ENCODE data around the gene C20orf141.

Gene C20orf141

GRCh38 chr20:2771631-2772080 lies 43.1 kb upstream of the C20orf141 start:
- Histone ChIP-seq H3K27ac (ENCODE audit: low read depth, low read length, poor library complexity, severe bottlenecking) (no peak overlapping the region), H3K4me1 (ENCODE audit: insufficient read depth, low read length, severe bottlenecking) (no peaks in the 10 kb centered on the region), H3K9me2 (ENCODE audit: low read depth, low read length) (no peaks in the 10 kb centered on the region), H3K9me3 (ENCODE audit: low read length) (no peaks in the 10 kb centered on the region), H2AFZ (ENCODE audit: low read length) (no peak overlapping the region), H4K20me1 (ENCODE audit: insufficient read depth, low read length) (no peaks in the 10 kb centered on the region), H3K4me2 (ENCODE audit: low read length) (no peak overlapping the region), H3K79me2 (ENCODE audit: insufficient read depth, low read length) (no peaks in the 10 kb centered on the region), H3K36me3 (ENCODE audit: insufficient read depth, low read length) (no peaks in the 10 kb centered on the region), H3F3A (ENCODE audit: insufficient read depth, low read length) (no peaks in the 10 kb centered on the region), H3K27me3 (ENCODE audit: insufficient read depth, low read length) (peaks cover 3% of the 10 kb centered on the region; the same call in 1 of the 2 replicates), H3K9ac (ENCODE audit: low read length) (no peak overlapping the region), H3K4me3 (ENCODE audit: low read depth, low read length, poor library complexity, severe bottlenecking) (no peak overlapping the region)
- TF ChIP-seq CTCF (IDR thresholded peaks at IDR 0.05; ENCODE audit: low read length) (no peak), EZH2 (IDR thresholded peaks at IDR 0.05; ENCODE audit: borderline replicate concordance, low read length) (no peak)

GRCh38 chr20:2773812-2774211 lies 41.0 kb upstream of the C20orf141 start:
- no peaks in the 10 kb centered on the region for H3F3A ChIP-seq (ENCODE audit: insufficient read depth, low read length)
- no peaks in the 10 kb centered on the region for H3K9me2 ChIP-seq (ENCODE audit: low read depth, low read length)
- H3K9ac ChIP-seq (ENCODE audit: low read length), result no peak overlapping the region
- TF ChIP-seq CTCF (IDR thresholded peaks at IDR 0.05; ENCODE audit: low read length) (no peak), EZH2 (IDR thresholded peaks at IDR 0.05; ENCODE audit: borderline replicate concordance, low read length) (no peak)
- H3K79me2 ChIP-seq (ENCODE audit: insufficient read depth, low read length), result no peaks in the 10 kb centered on the region
- no peak overlapping the region for H3K4me3 ChIP-seq (ENCODE audit: low read depth, low read length, poor library complexity, severe bottlenecking)
- no peaks in the 10 kb centered on the region for H4K20me1 ChIP-seq (ENCODE audit: insufficient read depth, low read length)
- no peak overlapping the region for H3K4me2 ChIP-seq (ENCODE audit: low read length)
- no peaks in the 10 kb centered on the region for H3K27me3 ChIP-seq (ENCODE audit: insufficient read depth, low read length)
- H3K27ac ChIP-seq (ENCODE audit: low read depth, low read length, poor library complexity, severe bottlenecking), result no peak overlapping the region
- H3K4me1 ChIP-seq (ENCODE audit: insufficient read depth, low read length, severe bottlenecking), result no peaks in the 10 kb centered on the region
- no peaks in the 10 kb centered on the region for H3K9me3 ChIP-seq (ENCODE audit: low read length)
- H3K36me3 ChIP-seq (ENCODE audit: insufficient read depth, low read length), result no peaks in the 10 kb centered on the region
- no peak overlapping the region for H2AFZ ChIP-seq (ENCODE audit: low read length)

DNA sequence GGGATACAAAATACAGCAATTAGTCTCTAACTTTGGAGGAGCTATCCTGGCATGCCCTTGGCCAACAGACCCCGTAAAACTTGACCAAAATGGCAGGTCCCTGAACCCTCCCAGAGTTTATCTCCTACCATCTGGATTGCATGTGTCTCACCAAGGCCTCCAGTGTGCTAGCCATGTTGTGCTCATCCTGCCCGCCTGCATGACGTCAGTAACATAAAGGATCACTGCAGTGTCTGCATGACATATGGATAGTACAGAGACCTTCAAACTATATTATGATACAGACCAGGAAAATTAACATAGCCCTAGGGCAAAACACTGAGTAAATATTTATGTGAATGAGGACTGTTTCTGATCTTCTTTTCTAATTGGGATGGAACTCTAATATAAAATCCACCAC lies 39.6 kb upstream of the C20orf141 start:
- Histone ChIP-seq H3F3A (ENCODE audit: insufficient read depth, low read length) (no peaks in the 10 kb centered on the region), H3K9me3 (ENCODE audit: low read length) (no peaks in the 10 kb centered on the region), H2AFZ (ENCODE audit: low read length) (no peak overlapping the region), H3K27ac (ENCODE audit: low read depth, low read length, poor library complexity, severe bottlenecking) (no peak overlapping the region), H3K9me2 (ENCODE audit: low read depth, low read length) (no peaks in the 10 kb centered on the region), H3K4me3 (ENCODE audit: low read depth, low read length, poor library complexity, severe bottlenecking) (no peak overlapping the region), H3K36me3 (ENCODE audit: insufficient read depth, low read length) (no peaks in the 10 kb centered on the region), H3K4me2 (ENCODE audit: low read length) (no peak overlapping the region), H3K27me3 (ENCODE audit: insufficient read depth, low read length) (no peaks in the 10 kb centered on the region), H3K9ac (ENCODE audit: low read length) (no peak overlapping the region), H3K79me2 (ENCODE audit: insufficient read depth, low read length) (no peaks in the 10 kb centered on the region), H4K20me1 (ENCODE audit: insufficient read depth, low read length) (no peaks in the 10 kb centered on the region), H3K4me1 (ENCODE audit: insufficient read depth, low read length, severe bottlenecking) (no peaks in the 10 kb centered on the region)
- TF ChIP-seq CTCF (IDR thresholded peaks at IDR 0.05; ENCODE audit: low read length), result no peak
- TF ChIP-seq EZH2 (IDR thresholded peaks at IDR 0.05; ENCODE audit: borderline replicate concordance, low read length), result no peak
